ENCODE results near the gene CD48.
"Not testable (repeated sequence)": the region's sequence is repeated elsewhere in the genome, so short reads cannot be mapped to it uniquely, and the experiment has no call there.

CD48 gene

DNA sequence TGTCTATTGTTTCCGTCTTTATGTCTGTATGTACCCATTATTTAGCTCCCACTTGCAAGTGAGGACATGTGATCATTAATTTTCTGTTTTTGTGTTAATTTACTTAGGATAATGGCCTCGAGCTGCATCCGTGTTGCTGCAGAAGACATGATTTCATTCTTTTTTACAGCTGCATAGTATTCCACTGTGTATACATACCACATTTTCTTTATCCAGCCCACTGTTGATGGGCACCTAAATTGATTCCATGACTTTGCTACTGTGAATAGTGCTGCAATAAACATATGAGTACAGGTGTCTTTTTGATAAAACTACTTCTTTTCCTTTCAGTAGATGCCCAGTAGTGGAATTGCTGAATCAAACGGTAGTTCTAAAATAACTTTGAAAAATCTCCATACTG lies 52.1 kb downstream of the CD48 start:
- peaks cover 4% of the 10 kb centered on the region for H3K9me3 ChIP-seq (ENCODE audit: control insufficient read depth, low read length)
- DNase-seq (ENCODE audit: low read depth) = no peak
- no peaks in the 10 kb centered on the region for H3K36me3 ChIP-seq (ENCODE audit: control insufficient read depth, insufficient read depth, low read length, severe bottlenecking)
- H3K4me3 ChIP-seq (ENCODE audit: low read length) = no peak overlapping the region
- H3K9ac ChIP-seq (ENCODE audit: low read length) = no peak overlapping the region
- no peaks in the 10 kb centered on the region for H3K4me1 ChIP-seq (ENCODE audit: control insufficient read depth, insufficient read depth, low read length)
- peaks cover 3% of the 10 kb centered on the region for H3K27me3 ChIP-seq (replicated peaks; ENCODE audit: control insufficient read depth, insufficient read depth, low read length)

DNA sequence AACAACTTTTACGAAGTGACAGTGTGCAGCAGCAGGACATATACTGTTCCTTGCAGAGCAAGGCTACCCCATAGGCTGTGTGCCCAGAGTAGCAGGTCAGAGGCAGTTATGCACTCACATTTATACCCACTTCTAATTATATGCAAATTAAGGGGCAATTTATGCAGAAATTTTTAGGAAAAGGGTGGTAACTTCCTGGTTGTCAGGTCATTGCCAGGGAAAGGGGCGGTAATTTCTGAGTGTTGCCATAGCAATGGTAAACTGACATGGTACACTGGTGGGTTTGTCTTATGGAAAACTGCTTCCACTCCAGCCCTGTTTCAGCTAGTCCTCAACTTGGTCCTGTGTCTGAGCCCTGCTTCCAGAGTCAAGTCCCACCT lies 52.8 kb downstream of the CD48 start:
- peaks cover 4% of the 10 kb centered on the region for H3K9me3 ChIP-seq (ENCODE audit: control insufficient read depth, low read length)

GRCh38 chr1:160658162-160658813 lies 53.3 kb downstream of the CD48 start:
- Histone ChIP-seq H3K4me3 (ENCODE audit: low read length) (no peak overlapping the region), H3K9ac (ENCODE audit: low read length) (no peak overlapping the region)

More for the DNA sequence above, 52.8 kb downstream of the CD48 start:
- no peaks in the 10 kb centered on the region for H3K36me3 ChIP-seq (ENCODE audit: control insufficient read depth, insufficient read depth, low read length, severe bottlenecking)
- no peaks in the 10 kb centered on the region for H3K4me1 ChIP-seq (ENCODE audit: control insufficient read depth, insufficient read depth, low read length)
- no peak overlapping the region for H3K9ac ChIP-seq (ENCODE audit: low read length)
- no peak for DNase-seq (ENCODE audit: low read depth)
- H3K27me3 ChIP-seq (replicated peaks; ENCODE audit: control insufficient read depth, insufficient read depth, low read length) = peaks cover 3% of the 10 kb centered on the region
- H3K4me3 ChIP-seq (ENCODE audit: low read length) = no peak overlapping the region

GRCh38 chr1:160657250-160657781 lies 54.3 kb downstream of the CD48 start:
- no peaks in the 10 kb centered on the region for H3K27me3 ChIP-seq (replicated peaks; ENCODE audit: control insufficient read depth, insufficient read depth, low read length)
- no peaks in the 10 kb centered on the region for H3K4me1 ChIP-seq (ENCODE audit: control insufficient read depth, insufficient read depth, low read length)
- H3K36me3 ChIP-seq (ENCODE audit: control insufficient read depth, insufficient read depth, low read length, severe bottlenecking) = no peaks in the 10 kb centered on the region
- H3K4me3 ChIP-seq (ENCODE audit: low read length) = no peak overlapping the region
- H3K9me3 ChIP-seq (ENCODE audit: control insufficient read depth, low read length) = peaks cover 4% of the 10 kb centered on the region
- no peak overlapping the region for H3K9ac ChIP-seq (ENCODE audit: low read length)
- DNase-seq (ENCODE audit: low read depth) = no peak

More at GRCh38 chr1:160658162-160658813, 53.3 kb downstream of the CD48 start:
- peaks cover 4% of the 10 kb centered on the region for H3K9me3 ChIP-seq (ENCODE audit: control insufficient read depth, low read length)
- peaks cover 3% of the 10 kb centered on the region for H3K27me3 ChIP-seq (replicated peaks; ENCODE audit: control insufficient read depth, insufficient read depth, low read length)
- H3K36me3 ChIP-seq (ENCODE audit: control insufficient read depth, insufficient read depth, low read length, severe bottlenecking) = no peaks in the 10 kb centered on the region
- no peaks in the 10 kb centered on the region for H3K4me1 ChIP-seq (ENCODE audit: control insufficient read depth, insufficient read depth, low read length)
- no peak for DNase-seq (ENCODE audit: low read depth)

- H3K4me3 ChIP-seq (ENCODE audit: low read length) = no peak overlapping the region
- no peak for DNase-seq (ENCODE audit: low read depth)
- H3K9me3 ChIP-seq (ENCODE audit: control insufficient read depth, low read length) = peaks cover 4% of the 10 kb centered on the region
- H3K27me3 ChIP-seq (replicated peaks; ENCODE audit: control insufficient read depth, insufficient read depth, low read length) = no peaks in the 10 kb centered on the region
- H3K36me3 ChIP-seq (ENCODE audit: control insufficient read depth, insufficient read depth, low read length, severe bottlenecking) = no peaks in the 10 kb centered on the region
- H3K4me1 ChIP-seq (ENCODE audit: control insufficient read depth, insufficient read depth, low read length) = no peaks in the 10 kb centered on the region
- no peak overlapping the region for H3K9ac ChIP-seq (ENCODE audit: low read length)
Observed at GRCh38 chr1:160656737-160657136, 54.9 kb downstream of the CD48 start.

GRCh38 chr1:160653620-160654016 lies 58.0 kb downstream of the CD48 start:
- Histone ChIP-seq H3K9me3 (ENCODE audit: control insufficient read depth, low read length) (no peaks in the 10 kb centered on the region), H3K4me3 (ENCODE audit: low read length) (no peak overlapping the region), H3K27me3 (replicated peaks; ENCODE audit: control insufficient read depth, insufficient read depth, low read length) (peaks cover 6% of the 10 kb centered on the region), H3K4me1 (ENCODE audit: control insufficient read depth, insufficient read depth, low read length) (no peaks in the 10 kb centered on the region), H3K9ac (ENCODE audit: low read length) (no peak overlapping the region), H3K36me3 (ENCODE audit: control insufficient read depth, insufficient read depth, low read length, severe bottlenecking) (no peaks in the 10 kb centered on the region)
- DNase-seq (ENCODE audit: low read depth) = no peak

DNA sequence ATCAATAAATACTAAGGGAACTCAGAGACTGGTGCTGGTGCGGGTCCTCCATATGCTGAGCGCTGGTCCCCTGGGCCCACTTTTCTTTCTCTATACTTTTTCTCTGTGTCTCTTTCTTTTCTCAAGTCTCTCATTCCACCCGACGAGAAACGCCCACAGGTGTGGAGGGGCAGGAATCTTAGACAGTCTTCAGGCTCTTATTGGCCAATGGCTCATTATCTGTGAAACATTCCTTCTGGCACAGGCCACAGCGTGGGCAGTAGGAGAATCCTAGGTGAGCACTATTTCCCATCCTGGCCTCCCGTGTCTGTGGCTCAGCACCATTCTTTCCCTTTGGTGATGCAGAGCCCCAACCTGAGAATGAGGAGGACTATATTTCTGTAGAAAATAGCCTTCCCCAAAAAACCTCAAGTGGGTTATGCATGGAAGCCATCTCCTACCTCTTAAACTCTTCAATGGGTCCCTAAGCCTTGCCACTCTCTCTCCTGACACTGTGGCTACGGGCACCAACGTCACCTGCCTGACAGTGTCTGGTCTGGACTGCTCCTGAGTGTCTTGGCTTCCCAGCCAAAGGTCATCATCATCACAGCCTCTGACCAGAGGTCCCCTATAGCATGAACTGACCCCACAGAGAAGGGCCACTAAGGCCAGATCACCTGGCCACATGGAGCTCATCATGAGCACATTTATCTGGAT lies 58.5 kb downstream of the CD48 start:
- no peak for DNase-seq (ENCODE audit: low read depth)

DNA sequence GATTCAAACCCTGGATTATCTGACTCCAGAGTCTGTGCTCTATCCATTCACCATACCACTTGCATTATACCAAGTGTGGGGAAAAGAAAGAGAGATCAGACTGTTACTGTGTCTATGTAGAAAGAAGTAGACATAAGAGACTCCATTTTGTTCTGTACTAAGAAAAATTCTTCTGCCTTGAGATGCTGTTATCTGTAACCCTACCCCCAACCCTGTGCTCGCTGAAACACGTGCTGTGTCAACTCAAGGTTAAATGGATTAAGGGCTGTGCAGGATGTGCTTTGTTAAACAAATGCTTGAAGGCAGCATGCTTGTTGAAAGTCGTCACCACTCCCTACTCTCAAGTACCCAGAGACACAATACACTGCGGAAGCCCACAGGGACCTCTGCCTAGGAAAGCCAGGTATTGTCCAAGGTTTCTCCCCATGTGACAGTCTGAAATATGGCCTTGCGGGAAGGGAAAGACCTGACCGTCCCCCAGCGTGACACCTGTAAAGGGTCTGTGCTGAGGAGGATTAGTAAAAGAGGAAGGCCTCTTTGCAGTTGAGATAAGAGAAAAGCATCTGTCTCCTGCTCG lies 59.5 kb downstream of the CD48 start:
- H3K36me3 ChIP-seq (ENCODE audit: control insufficient read depth, insufficient read depth, low read length, severe bottlenecking); H3K9me3 ChIP-seq (ENCODE audit: control insufficient read depth, low read length); DNase-seq (ENCODE audit: low read depth); H3K9ac ChIP-seq (ENCODE audit: low read length); H3K27me3 ChIP-seq (replicated peaks; ENCODE audit: control insufficient read depth, insufficient read depth, low read length); H3K4me3 ChIP-seq (ENCODE audit: low read length); H3K4me1 ChIP-seq (ENCODE audit: control insufficient read depth, insufficient read depth, low read length): not testable (repeated sequence)

More for the DNA sequence above, 58.5 kb downstream of the CD48 start:
- Histone ChIP-seq H3K9ac (ENCODE audit: low read length) (no peak overlapping the region), H3K4me3 (ENCODE audit: low read length) (no peak overlapping the region), H3K27me3 (replicated peaks; ENCODE audit: control insufficient read depth, insufficient read depth, low read length) (peaks cover 6% of the 10 kb centered on the region), H3K36me3 (ENCODE audit: control insufficient read depth, insufficient read depth, low read length, severe bottlenecking) (no peaks in the 10 kb centered on the region), H3K4me1 (ENCODE audit: control insufficient read depth, insufficient read depth, low read length) (no peaks in the 10 kb centered on the region), H3K9me3 (ENCODE audit: control insufficient read depth, low read length) (no peaks in the 10 kb centered on the region)

DNA sequence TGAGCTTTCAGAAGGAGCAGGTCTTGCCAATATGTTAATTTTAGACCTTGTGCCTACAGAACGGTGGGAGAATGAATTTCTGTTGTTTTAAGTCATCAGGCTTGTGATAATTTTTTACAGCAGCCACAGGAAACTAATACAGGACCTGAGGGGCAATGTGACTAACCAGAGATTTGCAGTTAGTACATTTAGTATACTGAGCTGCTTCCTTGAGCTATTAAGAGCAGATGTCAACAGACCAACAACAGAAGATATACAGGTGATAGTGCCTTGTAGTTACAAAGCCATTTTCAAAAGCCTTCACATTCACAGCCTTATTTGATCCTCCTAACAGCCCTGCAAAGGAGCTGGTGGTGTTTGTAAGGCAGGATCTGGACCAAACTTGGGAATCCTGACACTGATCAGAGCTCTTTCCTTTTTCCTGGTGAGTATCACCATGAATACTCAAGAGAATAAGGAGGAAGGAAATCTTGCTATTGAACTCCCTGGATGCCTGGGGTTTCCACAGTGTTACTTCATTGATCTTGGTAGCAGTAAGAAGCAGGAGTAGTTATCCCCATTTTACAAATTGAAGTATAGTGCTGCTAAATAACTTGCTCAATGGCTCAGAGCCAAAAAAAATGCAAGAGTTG lies 60.1 kb downstream of the CD48 start:
- no peak for DNase-seq (ENCODE audit: low read depth)
- Histone ChIP-seq H3K36me3 (ENCODE audit: control insufficient read depth, insufficient read depth, low read length, severe bottlenecking) (no peaks in the 10 kb centered on the region), H3K27me3 (replicated peaks; ENCODE audit: control insufficient read depth, insufficient read depth, low read length) (peaks cover 6% of the 10 kb centered on the region), H3K4me1 (ENCODE audit: control insufficient read depth, insufficient read depth, low read length) (no peaks in the 10 kb centered on the region), H3K9me3 (ENCODE audit: control insufficient read depth, low read length) (no peaks in the 10 kb centered on the region), H3K4me3 (ENCODE audit: low read length) (no peak overlapping the region), H3K9ac (ENCODE audit: low read length) (no peak overlapping the region)

DNA sequence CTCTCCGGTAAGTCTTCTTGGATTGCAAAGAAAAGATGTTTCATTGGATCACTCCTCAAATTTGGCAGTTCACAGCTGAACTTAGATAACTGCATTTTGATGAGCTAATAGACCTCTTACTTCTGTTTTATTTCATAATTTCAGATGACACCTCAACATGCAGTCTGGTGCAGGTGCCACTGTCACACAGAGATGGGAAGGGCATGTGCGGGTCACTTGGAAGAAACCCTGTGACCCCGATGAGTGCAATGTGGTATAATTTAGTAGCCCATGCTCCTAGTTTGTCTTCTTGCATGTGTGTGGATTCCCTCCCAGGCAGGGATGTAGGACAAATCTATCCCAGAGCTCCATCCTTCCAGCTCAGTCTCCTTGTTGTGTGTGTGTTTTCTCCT lies 64.3 kb downstream of the CD48 start:
- Histone ChIP-seq H3K27me3 (replicated peaks; ENCODE audit: control insufficient read depth, insufficient read depth, low read length) (peaks cover 13% of the 10 kb centered on the region), H3K9ac (ENCODE audit: low read length) (no peak overlapping the region), H3K36me3 (ENCODE audit: control insufficient read depth, insufficient read depth, low read length, severe bottlenecking) (no peaks in the 10 kb centered on the region), H3K4me1 (ENCODE audit: control insufficient read depth, insufficient read depth, low read length) (no peaks in the 10 kb centered on the region), H3K9me3 (ENCODE audit: control insufficient read depth, low read length) (no peaks in the 10 kb centered on the region), H3K4me3 (ENCODE audit: low read length) (no peak overlapping the region)
- DNase-seq (ENCODE audit: low read depth) = no peak

DNA sequence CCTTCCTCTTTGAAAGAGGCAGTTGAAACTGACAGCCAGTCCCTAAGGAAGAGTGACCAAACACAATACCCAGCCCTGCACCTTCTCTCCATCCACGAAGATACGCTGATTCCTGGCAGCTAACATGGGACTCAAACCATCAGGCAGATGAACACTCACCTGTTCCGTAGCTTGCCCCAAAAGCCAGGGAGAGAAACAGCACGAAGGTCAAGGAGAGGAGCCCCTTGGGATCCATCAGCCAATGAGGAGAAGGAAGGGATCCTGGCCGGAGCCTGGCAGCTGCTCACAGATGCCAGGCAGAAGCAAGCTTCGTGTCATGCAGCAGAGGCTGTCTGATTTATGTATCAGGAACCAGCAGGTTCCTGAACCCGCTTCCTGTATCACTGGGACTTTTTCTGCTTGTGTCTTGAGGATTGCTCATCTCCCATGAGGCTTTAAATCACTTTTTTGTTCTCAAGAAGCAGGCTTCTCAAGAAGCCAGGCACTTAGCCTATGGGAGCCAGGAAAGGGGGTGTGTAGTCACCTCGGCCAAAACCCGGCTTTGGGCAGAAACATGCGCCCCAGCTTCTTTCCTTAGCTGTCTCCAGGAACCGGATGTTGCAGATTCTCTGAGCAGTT lies 64.8 kb downstream of the CD48 start, which contains the start of gene SLAMF1:
SLAMF1 (minus strand) TSS at position 334 of the 618 bp plus-strand sequence; CDS start at position 235, 99 bp downstream.
- no peaks in the 10 kb centered on the region for H3K9me3 ChIP-seq (ENCODE audit: control insufficient read depth, low read length)
- DNase-seq (ENCODE audit: low read depth) = no peak
- H3K4me1 ChIP-seq (ENCODE audit: control insufficient read depth, insufficient read depth, low read length) = no peaks in the 10 kb centered on the region
- no peaks in the 10 kb centered on the region for H3K36me3 ChIP-seq (ENCODE audit: control insufficient read depth, insufficient read depth, low read length, severe bottlenecking)
- H3K27me3 ChIP-seq (replicated peaks; ENCODE audit: control insufficient read depth, insufficient read depth, low read length) = peaks cover 13% of the 10 kb centered on the region
- no peak within 1 kb of the TSS for H3K9ac ChIP-seq (ENCODE audit: low read length)
- no peak within 1 kb of the TSS for H3K4me3 ChIP-seq (ENCODE audit: low read length)
